Lung microvascular endothelial cell (primary cell): Measurements from ENCODE around the gene NFATC1. TPM values are rescaled to one million over a fixed set of nuclear protein-coding genes. Genes with fewer than 3 reads are reported as not detected.

Experiments
- DNase-seq, 2 donors: peaks; one replicate each; pipeline versions ENCODE4 v3.0.0 to v3.0.0-alpha.2; 2010; ENCODE audit warnings: low read depth in 2 of 2
- total RNA-seq: library from RNA; depleted of rRNA; stranded (reverse); fragments of >200 nt; gene quantifications from 2 replicates; pipeline ENCODE4 v1.2.1, GENCODE V29; 2014

The NFATC1 gene
- total RNA-seq, 1 donor from 2014 or later = 20.8 TPM

GRCh38 chr18:79570266-79571201 lies 174.8 kb downstream of the NFATC1 start:
- DNase-seq = peak in 1 of 2 donors; percentile 63

GRCh38 chr18:79571211-79572092 lies 175.7 kb downstream of the NFATC1 start:
- DNase-seq = no peak

- DNase-seq = no peak
Measured at GRCh38 chr18:79572093-79572780, 176.5 kb downstream of the NFATC1 start.

GRCh38 chr18:79572848-79573451 lies 177.2 kb downstream of the NFATC1 start:
- DNase-seq = no peak

GRCh38 chr18:79573921-79574491 lies 178.3 kb downstream of the NFATC1 start:
- no peak for DNase-seq

- DNase-seq = no peak
Measured at GRCh38 chr18:79574938-79575525, 179.3 kb downstream of the NFATC1 start.

- peak in 1 of 2 donors; percentile 65 for DNase-seq
Measured at GRCh38 chr18:79575891-79576685, 180.4 kb downstream of the NFATC1 start.

- DNase-seq = no peak
Measured at GRCh38 chr18:79576686-79577351, 181.1 kb downstream of the NFATC1 start.

- DNase-seq = no peak
Measured at GRCh38 chr18:79577451-79578395, 182.0 kb downstream of the NFATC1 start.

- DNase-seq = no peak
Measured at GRCh38 chr18:79578396-79579260, 182.9 kb downstream of the NFATC1 start.
